AG04450 (cell line): ENCODE measurements around the gene DDX39B. TPM values are rescaled to one million over a fixed set of nuclear protein-coding genes. Genes with fewer than 3 reads are reported as not detected.

Experiments
- CTCF ChIA-PET: fragments of 300-600, 350-600 bp; formaldehyde crosslinking; extraction: SDS; loops from one replicate; lab custom pipeline; 2022; ENCODE audit warnings: antibody characterized with exemption, inconsistent platforms; lab: Charles Lee
- POLR2A ChIA-PET: fragments of 350-600 bp; formaldehyde crosslinking; extraction: SDS; loops from one replicate; lab custom pipeline; 2021; ENCODE audit warnings: antibody characterized with exemption, inconsistent platforms; lab: Yijun Ruan, JAX
- DNase-seq: peaks from one replicate; pipeline ENCODE4 v3.0.0-alpha.2; 2011; ENCODE audit warnings: low read depth, low spot score
- H3K27ac ChIP-seq: one replicate; pipeline ENCODE4 v1.5.1; 2012; ENCODE audit warnings: low read depth, low read length, control low read depth
- H3K27me3 ChIP-seq: one replicate; pipeline ENCODE4 v1.6.0; 2012; ENCODE audit warnings: low read length; ENCODE audit not compliant: control insufficient read depth, insufficient read depth
- H3K4me3 ChIP-seq: 2 replicates; pipeline ENCODE4 v1.5.1; 2011; ENCODE audit warnings: mild to moderate bottlenecking, low read depth, low read length, control low read depth
- H3K9me3 ChIP-seq: 2 replicates; pipeline ENCODE4 v1.5.1; 2012; ENCODE audit warnings: low read length; ENCODE audit not compliant: control insufficient read depth, insufficient read depth
- polyA plus RNA-seq: library from polyadenylated mRNA; depleted of rRNA; stranded (reverse); fragments of >200 nt; gene quantifications from 2 replicates; pipeline ENCODE4 v1.2.3, GENCODE V29; 2011
- TF ChIP-seq, protein P1 (sequence below): IDR thresholded peaks from 2 replicates; pipeline ENCODE4 v1.5.1; 2011; ENCODE audit warnings: low read depth, low read length, control low read depth, inconsistent platforms

DDX39B gene
- polyA plus RNA-seq, 1 experiment = 434 TPM

DNA sequence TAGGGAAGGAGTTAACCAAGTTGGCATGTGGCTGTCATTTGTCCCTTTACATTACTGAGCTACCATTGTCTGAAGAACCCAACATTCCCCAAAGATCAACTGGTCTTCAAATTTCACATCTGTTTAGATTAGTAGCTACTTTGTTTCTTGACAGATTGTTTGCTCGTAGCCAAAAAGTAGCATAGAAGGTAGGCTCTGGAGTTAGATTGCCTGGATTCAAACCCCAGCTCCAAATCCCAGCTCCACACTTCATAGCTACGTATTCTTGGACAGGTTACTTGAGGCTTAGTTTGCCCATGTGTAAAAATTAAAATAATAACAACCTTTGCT, 6.7 kb upstream of the DDX39B start:
- peak overlapping the region; percentile 60 for H3K4me3 ChIP-seq
- H3K27ac ChIP-seq = no peak overlapping the region
- DNase-seq = no peak
- ChIA-PET CTCF (interaction anchor here (1.0 to 14.1 kb wide), 3 partner anchors 33 to 56 kb away, joined by 3 to 388 read pairs (median 31); partner anchors contain the start of genes LTB and NCR3), POLR2A (no interaction called here)
- TF ChIP-seq, protein P1, sequence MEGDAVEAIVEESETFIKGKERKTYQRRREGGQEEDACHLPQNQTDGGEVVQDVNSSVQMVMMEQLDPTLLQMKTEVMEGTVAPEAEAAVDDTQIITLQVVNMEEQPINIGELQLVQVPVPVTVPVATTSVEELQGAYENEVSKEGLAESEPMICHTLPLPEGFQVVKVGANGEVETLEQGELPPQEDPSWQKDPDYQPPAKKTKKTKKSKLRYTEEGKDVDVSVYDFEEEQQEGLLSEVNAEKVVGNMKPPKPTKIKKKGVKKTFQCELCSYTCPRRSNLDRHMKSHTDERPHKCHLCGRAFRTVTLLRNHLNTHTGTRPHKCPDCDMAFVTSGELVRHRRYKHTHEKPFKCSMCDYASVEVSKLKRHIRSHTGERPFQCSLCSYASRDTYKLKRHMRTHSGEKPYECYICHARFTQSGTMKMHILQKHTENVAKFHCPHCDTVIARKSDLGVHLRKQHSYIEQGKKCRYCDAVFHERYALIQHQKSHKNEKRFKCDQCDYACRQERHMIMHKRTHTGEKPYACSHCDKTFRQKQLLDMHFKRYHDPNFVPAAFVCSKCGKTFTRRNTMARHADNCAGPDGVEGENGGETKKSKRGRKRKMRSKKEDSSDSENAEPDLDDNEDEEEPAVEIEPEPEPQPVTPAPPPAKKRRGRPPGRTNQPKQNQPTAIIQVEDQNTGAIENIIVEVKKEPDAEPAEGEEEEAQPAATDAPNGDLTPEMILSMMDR = no peak
- H3K27me3 ChIP-seq = no peaks in the 10 kb centered on the region
- H3K9me3 ChIP-seq = peaks cover 3% of the 10 kb centered on the region; the same call in 1 of the 2 replicates

GRCh38 chr6:31547727-31548543, 6.1 kb upstream of the DDX39B start:
- TF ChIP-seq, protein P1 = no peak

GRCh38 chr6:31546958-31547726, 5.3 kb upstream of the DDX39B start, which contains the start of gene NFKBIL1:
Gene NFKBIL1, plus strand, starts transcription at chr6:31547608. Its CDS starts 87 bp downstream, at chr6:31547695.
- peak within 1 kb of the TSS; percentile 52 for H3K27ac ChIP-seq
- peaks cover 3% of the 10 kb centered on the region; the same call in 1 of the 2 replicates for H3K9me3 ChIP-seq
- peak; percentile 94 for DNase-seq
- peak within 1 kb of the TSS; percentile 75 for H3K4me3 ChIP-seq
- TF ChIP-seq, protein P1 = no peak
- no peaks in the 10 kb centered on the region for H3K27me3 ChIP-seq
- CTCF ChIA-PET = interaction anchor here (0.6 to 14.1 kb wide), 8 partner anchors 16 to 118 kb away, joined by 3 to 388 read pairs (median 6); partner anchors contain the start of genes GPANK1, LTB and NCR3
- POLR2A ChIA-PET = interaction anchor here (0.5 to 2.7 kb wide), 6 partner anchors 21 to 795 kb away, joined by 3 to 17 read pairs (median 5); partner anchors contain the start of gene HSPA1B

More at GRCh38 chr6:31547727-31548543, 6.1 kb upstream of the DDX39B start:
- POLR2A ChIA-PET = interaction anchor here (0.6 to 2.7 kb wide), 3 partner anchors 41 to 795 kb away, joined by 4 to 17 read pairs (median 6); no protein-coding TSS in a partner anchor
- DNase-seq = no peak
- Histone ChIP-seq H3K9me3 (peaks cover 3% of the 10 kb centered on the region; the same call in 1 of the 2 replicates), H3K4me3 (peak overlapping the region; percentile 60), H3K27ac (peak overlapping the region; percentile 52), H3K27me3 (no peaks in the 10 kb centered on the region)
- CTCF ChIA-PET = interaction anchor here (1.0 to 14.1 kb wide), 4 partner anchors 34 to 62 kb away, joined by 3 to 388 read pairs (median 21); partner anchors contain the start of genes LTB and NCR3

DNA sequence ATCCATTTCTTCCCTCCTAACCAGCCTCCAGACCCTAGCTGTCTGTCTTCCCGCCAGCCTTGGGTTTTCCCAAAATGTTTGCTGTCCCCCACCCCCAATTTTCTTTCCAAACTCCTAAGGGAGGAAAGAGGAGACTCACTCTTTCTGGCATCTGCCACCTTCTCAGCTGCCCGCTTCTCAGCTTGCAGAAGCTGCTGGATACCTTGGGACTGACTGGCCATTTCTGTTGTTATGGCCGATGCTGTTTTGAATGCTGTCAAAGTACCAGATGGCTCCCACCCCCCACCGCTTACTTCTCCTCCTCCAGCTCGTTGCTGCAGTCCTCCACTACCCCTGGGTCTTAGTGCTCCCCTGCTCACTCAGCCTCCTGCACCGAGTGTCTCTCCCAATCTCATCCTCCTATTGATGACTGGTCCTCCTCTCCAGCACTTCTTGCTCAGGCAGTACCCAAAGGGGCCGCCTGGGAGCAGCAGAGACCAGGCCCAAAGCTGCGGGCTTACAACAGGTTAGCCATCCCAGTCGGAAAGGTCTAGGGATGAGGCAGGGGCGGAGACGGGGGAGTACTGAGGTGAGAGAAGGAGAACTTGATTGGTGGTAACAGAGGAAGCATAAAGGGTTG, 4.6 kb upstream of the DDX39B start, which contains the start of gene ATP6V1G2:
Gene ATP6V1G2 (minus strand): TSS at position 270 of the 619 bp plus-strand sequence. CDS start 49 bp downstream, at position 221.
- CTCF ChIA-PET = interaction anchor here (0.6 to 14.1 kb wide), 18 partner anchors 15 to 649 kb away, joined by 3 to 388 read pairs (median 4); partner anchors contain the start of genes EHMT2, GPANK1, LTB and NCR3
- peak within 1 kb of the TSS; percentile 52 for H3K27ac ChIP-seq

More for the DNA sequence above, 4.6 kb upstream of the DDX39B start, which contains the start of gene ATP6V1G2:
- peak within 1 kb of the TSS; percentile 75 for H3K4me3 ChIP-seq
- H3K27me3 ChIP-seq = no peaks in the 10 kb centered on the region
- TF ChIP-seq, protein P1 = peak; percentile 99
- DNase-seq = peak; percentile 86
- POLR2A ChIA-PET = interaction anchor here (0.7 to 2.7 kb wide), 3 partner anchors 20 to 281 kb away, joined by 4 to 17 read pairs (median 6); partner anchors contain the start of gene HSPA1B
- peaks cover 3% of the 10 kb centered on the region; the same call in 1 of the 2 replicates for H3K9me3 ChIP-seq
